ENCODE measurements around the gene DUSP10. TPM values are rescaled to one million over a fixed set of nuclear protein-coding genes. Genes with fewer than 3 reads are reported as not detected.

The DUSP10 gene
- total and polyA plus RNA-seq, 2 of the 13 experiments (the other 11 are each of a cell fraction or from before 2014, with no cell fraction given), result 2.1 to 4.4 TPM

DNA sequence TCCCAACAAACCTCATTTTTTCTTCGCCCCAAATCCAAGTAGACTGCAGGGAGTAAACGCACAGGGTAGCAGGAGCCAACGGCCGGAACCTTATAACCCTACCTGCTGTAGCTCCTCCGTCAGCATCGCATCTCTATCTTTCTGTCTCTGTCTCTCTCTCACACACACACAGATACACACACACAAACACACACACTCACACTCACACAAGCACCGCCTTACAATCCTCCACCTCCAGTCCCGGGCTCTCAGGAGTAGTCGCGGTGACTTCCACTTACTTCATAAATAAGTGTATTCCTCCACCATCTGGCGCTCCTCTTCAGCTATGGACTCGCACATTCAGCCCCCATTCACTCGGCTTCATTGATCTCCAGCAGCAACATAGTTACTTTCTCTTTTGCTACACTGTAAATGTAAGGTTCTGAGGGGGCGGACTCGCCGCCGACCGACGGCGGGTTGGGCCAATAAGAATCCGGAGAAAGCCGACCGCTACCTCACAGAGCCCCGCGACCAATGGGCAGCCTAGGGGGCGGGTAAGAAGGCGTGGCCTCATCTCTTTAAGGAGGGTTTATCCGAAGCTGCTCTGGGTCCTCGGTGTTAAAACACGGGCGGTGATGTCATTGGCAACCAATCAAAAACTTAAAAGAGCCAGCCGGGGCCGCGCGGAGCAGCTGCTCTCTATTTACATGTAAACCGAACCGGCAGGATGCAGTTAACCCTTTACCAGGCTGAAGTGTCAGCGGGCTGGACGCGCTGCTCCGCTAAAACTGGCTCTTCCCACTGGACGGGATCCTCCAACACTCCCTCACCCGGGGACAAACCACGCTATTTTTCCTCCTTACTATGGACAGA lies at the start of gene DUSP10 (continued):
- TF ChIP-seq, protein P1, sequence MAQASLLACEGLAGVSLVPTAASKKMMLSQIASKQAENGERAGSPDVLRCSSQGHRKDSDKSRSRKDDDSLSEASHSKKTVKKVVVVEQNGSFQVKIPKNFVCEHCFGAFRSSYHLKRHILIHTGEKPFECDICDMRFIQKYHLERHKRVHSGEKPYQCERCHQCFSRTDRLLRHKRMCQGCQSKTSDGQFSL (CRISPR knock-in tag; IDR thresholded peaks at IDR 0.05), result no peak
- TF ChIP-seq ZNF207 (IDR thresholded peaks at IDR 0.05; ENCODE audit: borderline replicate concordance) (no peak), SETDB1 (CRISPR knock-in tag; IDR thresholded peaks at IDR 0.05; ENCODE audit: borderline replicate concordance) (no peak), ZNF251 (CRISPR knock-in tag; IDR thresholded peaks at IDR 0.05) (no peak), MLLT10 (CRISPR knock-in tag; IDR thresholded peaks at IDR 0.05) (no peak), ZBTB42 (CRISPR knock-in tag; IDR thresholded peaks at IDR 0.05) (no peak), MEIS1 (CRISPR knock-in tag; IDR thresholded peaks at IDR 0.05; ENCODE audit: borderline replicate concordance) (no peak), ZBTB8A (CRISPR knock-in tag; IDR thresholded peaks at IDR 0.05; ENCODE audit: borderline replicate concordance, low read depth) (no peak), ZBTB20 (CRISPR knock-in tag; IDR thresholded peaks at IDR 0.05; ENCODE audit: borderline replicate concordance, low read depth) (no peak), ZNF256 (CRISPR knock-in tag; conservative IDR thresholded peaks at IDR 0.05) (no peak), ZNF121 (CRISPR knock-in tag; IDR thresholded peaks at IDR 0.05) (no peak), ZBTB1 (CRISPR knock-in tag; IDR thresholded peaks at IDR 0.05; ENCODE audit: borderline replicate concordance) (no peak)
- TF ChIP-seq, protein P2, sequence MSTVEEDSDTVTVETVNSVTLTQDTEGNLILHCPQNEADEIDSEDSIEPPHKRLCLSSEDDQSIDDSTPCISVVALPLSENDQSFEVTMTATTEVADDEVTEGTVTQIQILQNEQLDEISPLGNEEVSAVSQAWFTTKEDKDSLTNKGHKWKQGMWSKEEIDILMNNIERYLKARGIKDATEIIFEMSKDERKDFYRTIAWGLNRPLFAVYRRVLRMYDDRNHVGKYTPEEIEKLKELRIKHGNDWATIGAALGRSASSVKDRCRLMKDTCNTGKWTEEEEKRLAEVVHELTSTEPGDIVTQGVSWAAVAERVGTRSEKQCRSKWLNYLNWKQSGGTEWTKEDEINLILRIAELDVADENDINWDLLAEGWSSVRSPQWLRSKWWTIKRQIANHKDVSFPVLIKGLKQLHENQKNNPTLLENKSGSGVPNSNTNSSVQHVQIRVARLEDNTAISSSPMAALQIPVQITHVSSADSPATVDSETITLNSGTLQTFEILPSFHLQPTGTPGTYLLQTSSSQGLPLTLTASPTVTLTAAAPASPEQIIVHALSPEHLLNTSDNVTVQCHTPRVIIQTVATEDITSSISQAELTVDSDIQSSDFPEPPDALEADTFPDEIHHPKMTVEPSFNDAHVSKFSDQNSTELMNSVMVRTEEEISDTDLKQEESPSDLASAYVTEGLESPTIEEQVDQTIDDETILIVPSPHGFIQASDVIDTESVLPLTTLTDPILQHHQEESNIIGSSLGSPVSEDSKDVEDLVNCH (CRISPR knock-in tag; IDR thresholded peaks at IDR 0.05), result no peak
- TF ChIP-seq, protein P3, sequence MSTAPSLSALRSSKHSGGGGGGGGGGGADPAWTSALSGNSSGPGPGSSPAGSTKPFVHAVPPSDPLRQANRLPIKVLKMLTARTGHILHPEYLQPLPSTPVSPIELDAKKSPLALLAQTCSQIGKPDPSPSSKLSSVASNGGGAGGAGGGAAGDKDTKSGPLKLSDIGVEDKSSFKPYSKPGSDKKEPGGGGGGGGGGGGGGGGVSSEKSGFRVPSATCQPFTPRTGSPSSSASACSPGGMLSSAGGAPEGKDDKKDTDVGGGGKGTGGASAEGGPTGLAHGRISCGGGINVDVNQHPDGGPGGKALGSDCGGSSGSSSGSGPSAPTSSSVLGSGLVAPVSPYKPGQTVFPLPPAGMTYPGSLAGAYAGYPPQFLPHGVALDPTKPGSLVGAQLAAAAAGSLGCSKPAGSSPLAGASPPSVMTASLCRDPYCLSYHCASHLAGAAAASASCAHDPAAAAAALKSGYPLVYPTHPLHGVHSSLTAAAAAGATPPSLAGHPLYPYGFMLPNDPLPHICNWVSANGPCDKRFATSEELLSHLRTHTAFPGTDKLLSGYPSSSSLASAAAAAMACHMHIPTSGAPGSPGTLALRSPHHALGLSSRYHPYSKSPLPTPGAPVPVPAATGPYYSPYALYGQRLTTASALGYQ (CRISPR knock-in tag; IDR thresholded peaks at IDR 0.05), result no peak
- TF ChIP-seq, protein P4, sequence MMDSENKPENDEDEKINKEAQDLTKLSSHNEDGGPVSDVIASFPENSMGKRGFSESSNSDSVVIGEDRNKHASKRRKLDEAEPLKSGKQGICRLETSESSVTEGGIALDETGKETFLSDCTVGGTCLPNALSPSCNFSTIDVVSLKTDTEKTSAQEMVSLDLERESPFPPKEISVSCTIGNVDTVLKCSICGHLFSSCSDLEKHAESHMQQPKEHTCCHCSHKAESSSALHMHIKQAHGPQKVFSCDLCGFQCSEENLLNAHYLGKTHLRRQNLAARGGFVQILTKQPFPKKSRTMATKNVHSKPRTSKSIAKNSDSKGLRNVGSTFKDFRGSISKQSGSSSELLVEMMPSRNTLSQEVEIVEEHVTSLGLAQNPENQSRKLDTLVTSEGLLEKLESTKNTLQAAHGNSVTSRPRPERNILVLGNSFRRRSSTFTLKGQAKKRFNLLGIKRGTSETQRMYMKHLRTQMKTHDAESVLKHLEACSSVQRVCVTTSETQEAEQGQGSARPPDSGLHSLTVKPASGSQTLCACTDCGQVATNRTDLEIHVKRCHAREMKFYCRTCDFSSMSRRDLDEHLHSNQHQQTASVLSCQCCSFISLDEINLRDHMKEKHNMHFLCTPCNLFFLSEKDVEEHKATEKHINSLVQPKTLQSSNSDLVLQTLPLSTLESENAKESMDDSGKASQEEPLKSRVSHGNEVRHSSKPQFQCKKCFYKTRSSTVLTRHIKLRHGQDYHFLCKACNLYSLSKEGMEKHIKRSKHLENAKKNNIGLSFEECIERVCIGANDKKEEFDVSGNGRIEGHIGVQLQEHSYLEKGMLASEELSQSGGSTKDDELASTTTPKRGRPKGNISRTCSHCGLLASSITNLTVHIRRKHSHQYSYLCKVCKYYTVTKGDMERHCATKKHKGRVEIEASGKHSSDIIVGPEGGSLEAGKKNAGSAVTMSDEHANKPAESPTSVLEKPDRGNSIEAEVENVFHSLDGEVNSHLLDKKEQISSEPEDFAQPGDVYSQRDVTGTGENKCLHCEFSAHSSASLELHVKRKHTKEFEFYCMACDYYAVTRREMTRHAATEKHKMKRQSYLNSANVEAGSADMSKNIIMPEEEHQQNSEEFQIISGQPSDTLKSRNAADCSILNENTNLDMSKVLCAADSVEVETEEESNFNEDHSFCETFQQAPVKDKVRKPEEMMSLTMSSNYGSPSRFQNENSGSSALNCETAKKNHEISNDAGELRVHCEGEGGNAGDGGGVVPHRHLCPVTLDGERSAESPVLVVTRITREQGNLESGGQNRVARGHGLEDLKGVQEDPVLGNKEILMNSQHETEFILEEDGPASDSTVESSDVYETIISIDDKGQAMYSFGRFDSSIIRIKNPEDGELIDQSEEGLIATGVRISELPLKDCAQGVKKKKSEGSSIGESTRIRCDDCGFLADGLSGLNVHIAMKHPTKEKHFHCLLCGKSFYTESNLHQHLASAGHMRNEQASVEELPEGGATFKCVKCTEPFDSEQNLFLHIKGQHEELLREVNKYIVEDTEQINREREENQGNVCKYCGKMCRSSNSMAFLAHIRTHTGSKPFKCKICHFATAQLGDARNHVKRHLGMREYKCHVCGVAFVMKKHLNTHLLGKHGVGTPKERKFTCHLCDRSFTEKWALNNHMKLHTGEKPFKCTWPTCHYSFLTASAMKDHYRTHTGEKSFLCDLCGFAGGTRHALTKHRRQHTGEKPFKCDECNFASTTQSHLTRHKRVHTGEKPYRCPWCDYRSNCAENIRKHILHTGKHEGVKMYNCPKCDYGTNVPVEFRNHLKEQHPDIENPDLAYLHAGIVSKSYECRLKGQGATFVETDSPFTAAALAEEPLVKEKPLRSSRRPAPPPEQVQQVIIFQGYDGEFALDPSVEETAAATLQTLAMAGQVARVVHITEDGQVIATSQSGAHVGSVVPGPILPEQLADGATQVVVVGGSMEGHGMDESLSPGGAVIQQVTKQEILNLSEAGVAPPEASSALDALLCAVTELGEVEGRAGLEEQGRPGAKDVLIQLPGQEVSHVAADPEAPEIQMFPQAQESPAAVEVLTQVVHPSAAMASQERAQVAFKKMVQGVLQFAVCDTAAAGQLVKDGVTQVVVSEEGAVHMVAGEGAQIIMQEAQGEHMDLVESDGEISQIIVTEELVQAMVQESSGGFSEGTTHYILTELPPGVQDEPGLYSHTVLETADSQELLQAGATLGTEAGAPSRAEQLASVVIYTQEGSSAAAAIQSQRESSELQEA (CRISPR knock-in tag; IDR thresholded peaks at IDR 0.05; ENCODE audit: not compliant biosample characterization), result no peak
